ENCODE measurements around the gene APOBEC3F.

DNA sequence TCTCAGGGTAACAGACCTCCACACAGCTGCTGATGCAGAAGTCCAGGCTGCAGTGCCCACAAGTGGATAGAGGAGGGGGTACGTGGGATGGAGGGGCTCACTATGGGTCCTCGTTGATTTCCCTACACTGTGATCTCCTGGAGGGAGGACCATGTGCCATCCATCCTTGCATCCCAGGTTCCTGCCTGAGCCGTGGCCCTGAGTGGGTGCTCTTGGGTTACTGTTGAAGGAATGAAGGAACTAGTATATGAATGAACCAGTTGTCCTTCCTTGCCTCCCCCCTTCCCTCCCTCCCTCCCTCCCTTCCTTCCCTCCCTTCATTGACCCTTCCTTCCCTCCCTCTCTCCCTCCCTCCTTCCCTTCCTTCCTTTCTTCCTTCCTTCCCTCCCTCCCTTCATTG lies 43.1 kb upstream of the APOBEC3F start:
- TF ChIP-seq, protein P1, sequence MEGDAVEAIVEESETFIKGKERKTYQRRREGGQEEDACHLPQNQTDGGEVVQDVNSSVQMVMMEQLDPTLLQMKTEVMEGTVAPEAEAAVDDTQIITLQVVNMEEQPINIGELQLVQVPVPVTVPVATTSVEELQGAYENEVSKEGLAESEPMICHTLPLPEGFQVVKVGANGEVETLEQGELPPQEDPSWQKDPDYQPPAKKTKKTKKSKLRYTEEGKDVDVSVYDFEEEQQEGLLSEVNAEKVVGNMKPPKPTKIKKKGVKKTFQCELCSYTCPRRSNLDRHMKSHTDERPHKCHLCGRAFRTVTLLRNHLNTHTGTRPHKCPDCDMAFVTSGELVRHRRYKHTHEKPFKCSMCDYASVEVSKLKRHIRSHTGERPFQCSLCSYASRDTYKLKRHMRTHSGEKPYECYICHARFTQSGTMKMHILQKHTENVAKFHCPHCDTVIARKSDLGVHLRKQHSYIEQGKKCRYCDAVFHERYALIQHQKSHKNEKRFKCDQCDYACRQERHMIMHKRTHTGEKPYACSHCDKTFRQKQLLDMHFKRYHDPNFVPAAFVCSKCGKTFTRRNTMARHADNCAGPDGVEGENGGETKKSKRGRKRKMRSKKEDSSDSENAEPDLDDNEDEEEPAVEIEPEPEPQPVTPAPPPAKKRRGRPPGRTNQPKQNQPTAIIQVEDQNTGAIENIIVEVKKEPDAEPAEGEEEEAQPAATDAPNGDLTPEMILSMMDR (conservative IDR thresholded peaks at IDR 0.05): no peak
- TF ChIP-seq EZH2 (IDR thresholded peaks at IDR 0.05; ENCODE audit: low read depth): no peak

Measured in PC-9 (cell line).